ENCODE data around the gene PRAMEF20. TPM values are rescaled to one million over a fixed set of nuclear protein-coding genes. Genes with fewer than 3 reads are reported as not detected.
"Not testable (repeated sequence)": the region's sequence is repeated elsewhere in the genome, so short reads cannot be mapped to it uniquely, and the experiment has no call there.

The PRAMEF20 gene
- total and polyA plus RNA-seq, 2 of the 4 experiments (the other 2 are of a cell fraction): not detected

DNA sequence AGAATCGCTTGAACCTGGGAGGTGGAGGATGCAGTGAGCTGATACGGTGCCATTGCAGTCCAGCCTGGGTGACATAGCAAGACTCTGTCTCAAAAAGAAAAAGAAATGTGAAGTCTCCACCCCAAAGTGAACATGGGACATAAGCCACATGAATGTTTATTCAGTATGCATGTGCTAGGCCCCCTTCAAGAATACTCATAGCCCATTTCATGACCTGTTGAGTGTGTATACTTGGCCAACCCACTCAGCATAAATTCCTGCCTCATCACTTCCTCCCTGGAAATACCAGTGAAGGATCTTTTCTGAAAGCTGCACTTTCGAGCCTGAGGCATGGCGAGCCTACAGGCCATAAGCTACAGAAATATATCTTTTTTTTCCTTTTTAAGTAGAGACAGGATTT lies 45.3 kb upstream of the PRAMEF20 start:
- H4K5ac ChIP-seq (ENCODE audit: low read depth, low read length); H3K36me3 ChIP-seq (ENCODE audit: control insufficient read depth, insufficient read depth, low read length); H3K23ac ChIP-seq (ENCODE audit: low read depth, low read length); H2BK120ac ChIP-seq (ENCODE audit: low read depth, low read length); POLR2A ChIA-PET (ENCODE audit: unreplicated experiment); H4K91ac ChIP-seq (ENCODE audit: insufficient read depth, low read depth, low read length); H3K27me3 ChIP-seq (ENCODE audit: control insufficient read depth, insufficient read depth, low read length); H3K14ac ChIP-seq (replicated peaks; ENCODE audit: low read depth, low read length); H4K20me1 ChIP-seq (ENCODE audit: insufficient read depth, low read length); H2AFZ ChIP-seq (replicated peaks; ENCODE audit: low read length, poor library complexity); H3K4me2 ChIP-seq (ENCODE audit: low read depth, low read length); H2BK20ac ChIP-seq (ENCODE audit: low read depth, low read length); H3K56ac ChIP-seq (ENCODE audit: extremely low read depth, insufficient read depth, low read length); ATAC-seq (ENCODE audit: low read depth); H3K4me3 ChIP-seq (ENCODE audit: insufficient read depth, low read depth, low read length); H4K8ac ChIP-seq (ENCODE audit: low read depth in 2 of 2, low read length in 2 of 2); H3K4me1 ChIP-seq (ENCODE audit: control insufficient read depth, insufficient read depth, low read length); CTCF ChIA-PET; dilution Hi-C loops (cut with HindIII; ENCODE audit: low sequenced_read_pairs, unreplicated experiment); H3K79me1 ChIP-seq (ENCODE audit: low read depth in 1 of 2, low read length in 2 of 2); in situ Hi-C loops (cut with MboI; ENCODE audit: low sequenced_read_pairs); intact Hi-C loops (cut with micrococcal nuclease); BruUV-seq (replicated peaks); H3K18ac ChIP-seq (ENCODE audit: low read depth, low read length); H3K4ac ChIP-seq (ENCODE audit: low read depth, low read length); H3K9me3 ChIP-seq (ENCODE audit: control insufficient read depth, insufficient read depth, low read length); H3K9ac ChIP-seq (ENCODE audit: low read depth, low read length); H2BK15ac ChIP-seq (ENCODE audit: low read depth, low read length); DNase-seq; H2AK5ac ChIP-seq (ENCODE audit: low read depth, low read length); H3K9me1 ChIP-seq (ENCODE audit: insufficient read depth, low read length); H2BK5ac ChIP-seq (ENCODE audit: low read depth, low read length, poor library complexity, severe bottlenecking); H2AK9ac ChIP-seq (replicated peaks; ENCODE audit: low read depth, low read length, poor library complexity); H3K27ac ChIP-seq (ENCODE audit: insufficient read depth, low read length): not testable (repeated sequence)
- no CpG with 5 or more reads among the region's 4 CpGs for WGBS, 2 experiments (ENCODE audit: extremely low coverage in 2 of 2, insufficient read length in 1 of 2)

DNA sequence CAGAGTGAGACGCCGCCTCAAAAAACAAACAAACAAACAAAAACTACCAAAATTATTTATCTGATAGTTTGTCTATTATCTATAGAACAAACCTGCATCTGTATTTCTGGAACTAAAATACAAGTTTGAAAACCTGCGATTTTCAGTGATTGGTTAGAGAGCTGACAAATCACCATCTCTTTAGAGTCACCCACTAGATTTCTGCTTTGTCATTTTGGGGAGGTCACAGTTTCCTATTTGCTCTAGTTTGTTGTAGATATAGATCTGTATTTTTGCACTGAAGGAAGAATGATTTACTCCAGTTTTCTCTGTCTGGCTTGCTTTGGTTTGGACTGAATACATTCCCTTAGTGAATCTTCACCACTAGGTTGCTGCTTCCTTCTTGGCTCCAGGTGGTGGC lies 43.7 kb upstream of the PRAMEF20 start:
- H2BK120ac ChIP-seq (ENCODE audit: low read depth, low read length); H3K27me3 ChIP-seq (ENCODE audit: control insufficient read depth, insufficient read depth, low read length); H3K9me1 ChIP-seq (ENCODE audit: insufficient read depth, low read length); H2AK9ac ChIP-seq (replicated peaks; ENCODE audit: low read depth, low read length, poor library complexity); H4K5ac ChIP-seq (ENCODE audit: low read depth, low read length); H3K4me3 ChIP-seq (ENCODE audit: insufficient read depth, low read depth, low read length); POLR2A ChIA-PET (ENCODE audit: unreplicated experiment); ATAC-seq (ENCODE audit: low read depth); H3K9ac ChIP-seq (ENCODE audit: low read depth, low read length); H3K4me2 ChIP-seq (ENCODE audit: low read depth, low read length); in situ Hi-C loops (cut with MboI; ENCODE audit: low sequenced_read_pairs); H3K18ac ChIP-seq (ENCODE audit: low read depth, low read length); H2AFZ ChIP-seq (replicated peaks; ENCODE audit: low read length, poor library complexity); H3K56ac ChIP-seq (ENCODE audit: extremely low read depth, insufficient read depth, low read length); H3K4ac ChIP-seq (ENCODE audit: low read depth, low read length); H4K20me1 ChIP-seq (ENCODE audit: insufficient read depth, low read length); H3K36me3 ChIP-seq (ENCODE audit: control insufficient read depth, insufficient read depth, low read length); H2BK20ac ChIP-seq (ENCODE audit: low read depth, low read length); H4K91ac ChIP-seq (ENCODE audit: insufficient read depth, low read depth, low read length); CTCF ChIA-PET; H2BK15ac ChIP-seq (ENCODE audit: low read depth, low read length); H3K79me1 ChIP-seq (ENCODE audit: low read depth in 1 of 2, low read length in 2 of 2); H3K23ac ChIP-seq (ENCODE audit: low read depth, low read length); dilution Hi-C loops (cut with HindIII; ENCODE audit: low sequenced_read_pairs, unreplicated experiment); BruUV-seq (replicated peaks); H2BK5ac ChIP-seq (ENCODE audit: low read depth, low read length, poor library complexity, severe bottlenecking); H3K4me1 ChIP-seq (ENCODE audit: control insufficient read depth, insufficient read depth, low read length); H2AK5ac ChIP-seq (ENCODE audit: low read depth, low read length); H3K14ac ChIP-seq (replicated peaks; ENCODE audit: low read depth, low read length); DNase-seq; H4K8ac ChIP-seq (ENCODE audit: low read depth in 2 of 2, low read length in 2 of 2); H3K27ac ChIP-seq (ENCODE audit: insufficient read depth, low read length); intact Hi-C loops (cut with micrococcal nuclease): not testable (repeated sequence)
- no CpG with 5 or more reads among the region's 3 CpGs for WGBS, 2 experiments (ENCODE audit: extremely low coverage in 2 of 2, insufficient read length in 1 of 2)
- peaks cover 10% of the 10 kb centered on the region for H3K9me3 ChIP-seq (ENCODE audit: control insufficient read depth, insufficient read depth, low read length)

All from IMR-90 (cell line).